Neural crest cell (in vitro differentiated cells): Measurements from ENCODE around the gene KRT73. TPM values are rescaled to one million over a fixed set of nuclear protein-coding genes. Genes with fewer than 3 reads are reported as not detected.

Experiments used
- DNase-seq: peaks from one replicate; pipeline ENCODE4 v3.0.0; 2021; ENCODE audit warnings: low read depth, mixed read lengths, low spot score
- H3K27ac Mint-ChIP-seq: one replicate; pipeline ENCODE4 v1.8.0; 2021; ENCODE audit warnings: mild to moderate bottlenecking, mixed read lengths; ENCODE audit not compliant: unreplicated experiment
- H3K27me3 Mint-ChIP-seq: 2 replicates; pipeline ENCODE4 v1.8.0; 2021; ENCODE audit warnings: low read depth, mild to moderate bottlenecking, mixed read lengths
- H3K36me3 Mint-ChIP-seq: 2 replicates; pipeline ENCODE4 v1.8.0; 2021; ENCODE audit warnings: low read depth, mild to moderate bottlenecking, mixed read lengths
- H3K4me1 Mint-ChIP-seq: 2 replicates; pipeline ENCODE4 v1.8.0; 2021; ENCODE audit warnings: mixed read lengths
- H3K4me3 Mint-ChIP-seq: one replicate; pipeline ENCODE4 v1.8.0; 2021; ENCODE audit warnings: mild to moderate bottlenecking, mixed read lengths
- H3K9me3 Mint-ChIP-seq: 2 replicates; pipeline ENCODE4 v1.8.0; 2021; ENCODE audit warnings: mixed read lengths
- total RNA-seq: library from RNA; stranded (reverse); gene quantifications from 2 replicates; pipeline ENCODE4 v1.2.1, GENCODE V29; 2021
- TF ChIP-seq, protein P1 (sequence below): fragments of 200-600 bp; sonication (generic); conservative IDR thresholded peaks from 2 replicates; pipeline ENCODE4 v1.5.0; 2021; ENCODE audit warnings: antibody characterized with exemption, mild to moderate bottlenecking

The KRT73 gene
- total RNA-seq, 1 donor from 2014 or later, result not detected

DNA sequence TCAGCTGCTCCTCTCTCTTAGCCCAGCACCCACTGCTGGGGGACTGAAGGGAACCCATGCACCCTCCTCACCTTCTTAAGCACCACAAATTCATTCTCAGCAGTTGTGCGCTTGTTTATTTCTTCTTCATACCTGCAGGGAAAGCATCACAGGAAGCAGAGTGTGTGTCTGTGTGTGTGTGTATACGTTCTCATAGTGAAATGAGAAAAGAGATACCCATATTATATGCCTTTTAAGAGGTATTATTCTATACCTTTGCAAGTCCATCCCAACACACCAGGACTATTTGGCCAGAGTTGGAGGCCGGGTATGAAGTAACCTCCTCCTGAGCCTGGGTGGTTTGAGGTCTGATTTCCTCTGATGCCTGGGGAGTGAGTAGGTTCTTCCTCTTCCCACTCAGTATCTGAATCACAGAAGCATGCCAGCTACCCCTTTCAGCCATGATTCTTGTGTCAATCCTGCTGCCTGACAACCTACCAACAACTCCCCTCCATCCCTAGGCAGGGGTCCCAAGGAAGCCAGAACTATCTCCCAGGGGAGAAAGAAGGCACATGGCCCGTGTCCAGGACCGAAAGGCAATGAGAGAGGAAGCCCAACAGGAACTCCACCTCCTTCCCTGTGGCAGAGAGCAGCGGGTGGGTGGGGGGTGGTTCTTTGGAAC is 3.0 kb downstream of the KRT73 start:
- TF ChIP-seq, protein P1, sequence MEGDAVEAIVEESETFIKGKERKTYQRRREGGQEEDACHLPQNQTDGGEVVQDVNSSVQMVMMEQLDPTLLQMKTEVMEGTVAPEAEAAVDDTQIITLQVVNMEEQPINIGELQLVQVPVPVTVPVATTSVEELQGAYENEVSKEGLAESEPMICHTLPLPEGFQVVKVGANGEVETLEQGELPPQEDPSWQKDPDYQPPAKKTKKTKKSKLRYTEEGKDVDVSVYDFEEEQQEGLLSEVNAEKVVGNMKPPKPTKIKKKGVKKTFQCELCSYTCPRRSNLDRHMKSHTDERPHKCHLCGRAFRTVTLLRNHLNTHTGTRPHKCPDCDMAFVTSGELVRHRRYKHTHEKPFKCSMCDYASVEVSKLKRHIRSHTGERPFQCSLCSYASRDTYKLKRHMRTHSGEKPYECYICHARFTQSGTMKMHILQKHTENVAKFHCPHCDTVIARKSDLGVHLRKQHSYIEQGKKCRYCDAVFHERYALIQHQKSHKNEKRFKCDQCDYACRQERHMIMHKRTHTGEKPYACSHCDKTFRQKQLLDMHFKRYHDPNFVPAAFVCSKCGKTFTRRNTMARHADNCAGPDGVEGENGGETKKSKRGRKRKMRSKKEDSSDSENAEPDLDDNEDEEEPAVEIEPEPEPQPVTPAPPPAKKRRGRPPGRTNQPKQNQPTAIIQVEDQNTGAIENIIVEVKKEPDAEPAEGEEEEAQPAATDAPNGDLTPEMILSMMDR, result no peak
- DNase-seq, result no peak
- Mint-ChIP-seq H3K4me1 (no peaks in the 10 kb centered on the region), H3K27me3 (peaks cover 36% of the 10 kb centered on the region), H3K27ac (no peak overlapping the region), H3K9me3 (no peaks in the 10 kb centered on the region), H3K4me3 (no peak overlapping the region), H3K36me3 (no peaks in the 10 kb centered on the region)

DNA sequence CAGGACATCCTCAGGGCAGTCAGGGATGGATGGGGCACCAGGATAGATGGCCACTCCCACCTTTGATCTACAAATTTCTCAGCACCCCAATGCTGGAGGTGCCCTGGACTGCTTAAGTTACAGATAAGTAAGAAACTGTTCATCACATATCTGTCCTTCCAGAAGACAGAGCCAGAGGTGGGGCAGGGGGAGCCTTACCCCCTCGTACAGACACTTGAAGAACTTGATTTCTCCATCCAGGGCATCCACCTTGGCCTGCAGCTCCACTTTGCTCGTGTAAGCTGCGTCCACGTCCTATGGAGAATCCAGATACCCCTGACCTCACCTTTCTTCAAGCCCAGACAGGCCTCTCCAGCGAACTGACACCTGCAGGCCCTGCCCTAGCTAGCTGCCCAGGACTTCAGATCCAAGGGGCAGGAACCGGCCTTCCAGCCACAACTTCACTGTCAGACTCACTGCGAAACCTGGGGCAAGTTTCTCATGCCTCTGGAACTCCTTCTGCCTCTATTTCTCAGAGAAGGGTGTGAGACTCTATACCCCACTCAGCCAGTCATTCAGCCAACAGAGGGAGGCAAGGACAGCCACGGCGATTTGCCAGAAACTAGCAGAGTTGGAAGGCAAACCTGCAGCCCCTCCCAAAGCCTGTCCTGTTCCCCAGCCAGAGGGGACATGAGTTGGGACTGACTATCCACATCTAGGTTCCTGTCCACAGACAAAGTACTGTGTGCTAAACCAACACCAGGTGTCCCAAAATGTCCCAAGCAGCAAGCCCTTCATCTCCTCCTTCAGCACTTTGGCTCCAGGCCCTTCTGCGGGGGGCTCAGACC is 3.8 kb downstream of the KRT73 start:
- no peak for DNase-seq
- H3K27ac Mint-ChIP-seq, result no peak overlapping the region
- peaks cover 42% of the 10 kb centered on the region for H3K27me3 Mint-ChIP-seq

DNA sequence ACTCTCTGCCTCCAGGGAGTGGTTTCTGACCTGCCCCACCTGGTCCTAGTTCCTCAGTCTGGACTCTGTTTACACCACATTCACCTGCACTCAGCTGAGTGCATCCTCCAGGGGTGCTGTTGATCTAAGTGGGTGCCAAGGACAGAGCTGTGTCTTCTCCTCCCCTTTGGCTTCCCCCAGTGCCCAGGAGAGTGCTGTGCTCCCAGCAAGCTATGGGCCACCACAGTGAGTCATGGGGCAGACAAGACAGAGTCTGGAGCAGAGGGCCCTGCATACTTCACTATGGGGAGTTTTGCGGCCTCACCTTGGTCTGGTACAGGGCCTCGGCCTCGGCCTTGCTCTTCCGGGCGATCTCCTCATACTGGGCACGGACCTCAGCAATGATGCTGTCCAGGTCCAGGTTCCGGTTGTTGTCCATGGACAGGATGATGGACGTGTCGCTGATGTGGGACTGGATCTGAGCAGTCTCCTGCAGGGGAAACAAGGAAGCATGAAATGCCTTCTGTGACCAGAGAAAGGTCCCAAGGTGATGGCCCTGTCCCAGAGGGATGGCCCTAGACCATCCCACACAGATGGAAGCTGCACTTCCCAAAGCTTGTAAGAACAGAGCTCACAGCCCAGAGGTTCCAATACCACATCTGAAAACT is 4.9 kb downstream of the KRT73 start:
- no peak for DNase-seq
- peaks cover 51% of the 10 kb centered on the region for H3K27me3 Mint-ChIP-seq
- H3K36me3 Mint-ChIP-seq, result no peaks in the 10 kb centered on the region
- TF ChIP-seq, protein P1, result no peak
- H3K4me1 Mint-ChIP-seq, result no peaks in the 10 kb centered on the region
- H3K27ac Mint-ChIP-seq, result no peak overlapping the region
- no peak overlapping the region for H3K4me3 Mint-ChIP-seq
- H3K9me3 Mint-ChIP-seq, result no peaks in the 10 kb centered on the region

More for the DNA sequence above, 3.8 kb downstream of the KRT73 start:
- TF ChIP-seq, protein P1, result no peak
- no peak overlapping the region for H3K4me3 Mint-ChIP-seq
- H3K4me1 Mint-ChIP-seq, result no peaks in the 10 kb centered on the region
- H3K36me3 Mint-ChIP-seq, result no peaks in the 10 kb centered on the region
- H3K9me3 Mint-ChIP-seq, result no peaks in the 10 kb centered on the region

DNA sequence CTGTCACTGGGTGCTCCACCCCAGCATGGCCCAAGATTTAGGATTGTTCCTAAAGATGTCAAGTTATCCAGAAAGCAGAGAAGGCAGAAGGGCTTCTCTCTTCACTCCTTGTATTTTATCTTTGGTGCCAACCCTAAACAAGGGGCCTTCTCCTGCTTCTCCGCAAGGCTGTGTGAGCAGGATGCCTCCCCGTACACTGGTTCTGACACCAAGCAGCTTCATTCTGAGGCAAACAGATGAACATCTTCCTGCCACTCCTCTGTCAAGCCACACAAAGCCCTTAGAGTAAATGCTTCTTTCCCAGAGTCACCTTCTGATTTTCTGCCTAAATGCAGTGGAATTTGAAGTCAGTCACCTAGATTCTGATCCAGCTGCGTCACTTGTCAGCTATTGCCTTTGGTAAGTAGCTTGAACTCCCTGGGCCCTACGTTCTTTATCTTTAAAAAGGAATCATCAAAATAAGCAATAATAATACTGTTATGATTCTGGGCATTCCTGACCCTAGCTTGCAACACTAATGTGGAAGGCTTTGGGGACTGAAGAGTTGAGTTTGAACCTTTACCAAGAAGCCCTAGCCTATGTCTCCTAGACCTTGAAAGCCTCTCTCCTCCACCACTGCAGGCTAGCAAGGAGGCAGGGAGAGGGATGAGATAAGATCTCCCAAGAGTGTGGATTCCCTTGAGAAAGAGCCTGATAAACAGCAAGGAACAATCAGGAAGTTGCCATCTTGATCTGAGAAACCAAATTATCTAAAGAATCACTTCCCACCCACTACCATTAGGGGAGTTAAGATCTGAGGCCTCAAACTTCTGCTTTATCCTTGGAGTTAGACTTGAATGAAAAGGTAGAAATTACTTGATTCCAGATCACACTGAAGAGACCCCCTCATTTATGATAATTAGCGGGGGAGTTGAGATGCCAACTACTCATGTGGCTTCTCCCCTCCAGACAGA is 5.7 kb downstream of the KRT73 start:
- DNase-seq, result no peak
- Mint-ChIP-seq H3K9me3 (no peaks in the 10 kb centered on the region), H3K27ac (no peak overlapping the region), H3K4me3 (no peak overlapping the region), H3K36me3 (no peaks in the 10 kb centered on the region), H3K27me3 (peaks cover 57% of the 10 kb centered on the region), H3K4me1 (no peaks in the 10 kb centered on the region)
- TF ChIP-seq, protein P1, result no peak

DNA sequence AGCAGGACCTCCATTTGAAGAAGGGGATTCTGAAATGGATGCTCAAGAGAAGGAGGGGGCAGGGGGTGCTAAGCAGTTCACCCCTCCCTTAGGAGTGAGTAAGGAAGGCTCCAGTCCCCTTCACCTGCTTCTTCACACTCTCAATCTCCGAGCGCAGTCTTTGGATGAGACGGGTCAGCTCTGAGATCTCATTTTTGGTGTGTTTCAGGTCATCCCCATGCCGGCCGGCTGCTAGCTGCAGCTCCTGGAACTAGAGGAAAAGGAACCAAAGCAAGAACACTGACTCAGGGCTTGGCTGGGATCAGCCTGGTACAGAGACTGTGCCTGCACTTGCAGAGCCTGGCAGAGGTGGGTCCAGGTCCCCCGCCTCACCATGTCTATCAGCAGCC is 7.3 kb downstream of the KRT73 start:
- DNase-seq, result no peak
- no peak overlapping the region for H3K27ac Mint-ChIP-seq
- no peak overlapping the region for H3K4me3 Mint-ChIP-seq
- TF ChIP-seq, protein P1, result no peak
- H3K4me1 Mint-ChIP-seq, result no peaks in the 10 kb centered on the region
- H3K27me3 Mint-ChIP-seq, result peaks cover 58% of the 10 kb centered on the region
- no peaks in the 10 kb centered on the region for H3K9me3 Mint-ChIP-seq
- H3K36me3 Mint-ChIP-seq, result no peaks in the 10 kb centered on the region
